Measurements from ENCODE around the gene STAP1. TPM values are rescaled to one million over a fixed set of nuclear protein-coding genes. Genes with fewer than 3 reads are reported as not detected.
"Not testable (repeated sequence)": the region's sequence is repeated elsewhere in the genome, so short reads cannot be mapped to it uniquely, and the experiment has no call there.

STAP1 gene
- polyA plus RNA-seq, 5 donors: 0.21 to 0.42 (median 0.28) TPM; not detected in 1

DNA sequence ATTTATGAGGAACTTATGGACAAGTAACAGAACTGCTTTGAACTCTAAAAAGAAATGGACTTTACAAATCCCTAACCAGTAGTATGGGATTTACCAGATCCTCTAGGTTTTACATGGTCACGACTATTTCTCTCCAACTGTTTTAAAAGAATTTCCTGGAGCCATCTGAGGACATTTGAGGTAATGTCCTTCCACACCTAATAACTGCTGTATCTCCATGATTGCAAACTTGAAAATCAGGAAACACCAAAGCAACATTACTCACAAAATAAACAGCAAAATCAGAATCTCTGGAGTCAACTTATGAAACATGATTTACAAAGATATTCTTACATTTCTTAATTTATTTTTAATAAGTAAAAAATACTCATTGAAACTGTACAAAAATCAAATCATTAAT, 58.0 kb downstream of the STAP1 start:
- no peak for DNase-seq

DNA sequence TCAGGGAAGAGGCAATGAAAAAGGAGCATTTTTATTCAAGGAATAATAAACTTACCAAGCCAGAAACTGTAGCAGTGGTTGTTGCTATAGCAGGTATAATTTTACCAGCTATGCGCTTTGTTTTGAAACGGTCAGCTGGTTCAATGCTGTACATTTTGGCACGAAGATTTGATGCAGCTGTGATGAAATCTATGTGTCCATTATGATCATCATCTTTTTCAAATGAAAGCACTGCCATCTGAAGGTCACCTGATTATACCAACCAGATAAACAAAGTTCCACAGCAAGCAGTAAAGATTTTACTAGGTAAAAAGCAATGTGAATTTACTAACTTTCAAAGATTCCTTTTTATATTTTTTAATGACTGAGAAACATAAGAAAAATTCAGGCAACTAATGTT, 66.4 kb downstream of the STAP1 start:
- DNase-seq: no peak

DNA sequence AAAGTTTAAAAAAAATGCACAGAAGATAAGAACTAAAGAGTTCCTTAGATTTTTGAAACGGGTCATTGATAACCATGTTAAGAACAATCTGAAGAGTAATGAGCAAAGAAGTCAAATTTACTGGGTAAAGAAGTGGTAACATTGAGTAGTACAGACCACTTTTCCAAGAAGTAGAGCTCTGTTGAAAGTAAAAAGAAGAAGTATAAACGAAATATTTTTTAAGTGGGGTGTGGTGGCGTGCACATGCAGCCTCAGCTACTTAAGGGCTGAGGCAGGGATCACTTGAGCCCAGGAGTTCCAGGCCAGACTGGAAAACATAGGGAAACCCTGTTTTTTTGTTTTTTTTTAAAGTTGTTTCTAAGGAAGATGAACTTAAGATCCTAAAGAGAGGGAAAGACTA, 74.0 kb downstream of the STAP1 start:
- no peak for DNase-seq

DNA sequence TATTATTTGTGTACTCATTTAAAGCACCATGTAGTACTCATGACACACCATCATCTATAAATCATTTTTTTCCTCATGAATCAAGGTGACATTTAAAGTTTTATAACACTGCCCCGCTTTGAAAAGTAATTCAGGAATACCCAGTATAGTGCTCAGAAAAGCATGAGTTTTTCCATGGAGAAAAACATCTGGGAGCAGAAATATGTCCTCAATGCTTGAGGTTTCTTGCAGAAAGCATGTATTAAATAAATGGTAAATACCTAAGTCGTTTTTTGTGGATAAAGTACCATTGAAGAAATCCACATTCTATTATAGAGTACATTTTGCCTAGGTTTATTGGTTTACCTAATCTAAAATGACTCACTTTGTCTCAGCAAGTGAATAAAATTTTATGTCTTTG, 76.2 kb downstream of the STAP1 start:
- DNase-seq: no peak

DNA sequence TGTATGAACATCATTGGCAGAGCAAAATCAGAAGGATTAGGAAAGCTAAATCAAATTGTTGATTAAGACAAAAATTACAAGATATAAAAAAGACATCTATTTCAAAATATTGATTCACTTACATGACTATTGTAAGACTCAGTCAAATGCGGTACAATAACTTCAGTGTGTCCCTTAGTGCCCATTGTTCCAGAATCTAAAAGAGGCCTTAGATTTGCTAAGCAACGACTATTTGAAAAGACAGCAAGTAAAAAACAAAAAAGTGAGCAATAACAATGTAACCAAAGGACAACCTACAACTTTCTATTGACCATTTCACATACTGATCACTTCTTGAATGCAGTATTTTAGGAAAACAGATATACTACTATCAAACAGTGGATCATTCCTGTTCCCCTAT, 76.8 kb downstream of the STAP1 start:
- no peak for DNase-seq

DNA sequence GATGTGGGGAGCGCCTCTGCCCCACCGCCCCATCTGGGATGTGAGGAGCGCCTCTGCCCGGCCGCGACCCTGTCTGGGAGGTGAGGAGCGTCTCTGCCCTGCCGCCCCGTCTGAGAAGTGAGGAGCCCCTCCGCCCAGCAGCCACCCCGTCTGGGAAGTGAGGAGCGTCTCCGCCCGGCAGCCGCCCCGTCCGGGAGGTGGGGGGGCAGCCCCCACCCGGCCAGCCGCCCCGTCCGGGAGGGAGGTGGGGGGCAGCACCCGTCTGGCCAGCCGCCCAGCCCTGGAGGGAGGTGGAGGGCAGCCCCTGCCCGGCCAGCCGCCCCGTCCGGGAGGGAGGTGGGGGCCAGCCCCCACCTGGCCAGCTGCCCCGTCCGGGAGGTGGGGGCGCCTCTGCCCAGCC, 78.5 kb downstream of the STAP1 start:
- DNase-seq: not testable (repeated sequence)

DNA sequence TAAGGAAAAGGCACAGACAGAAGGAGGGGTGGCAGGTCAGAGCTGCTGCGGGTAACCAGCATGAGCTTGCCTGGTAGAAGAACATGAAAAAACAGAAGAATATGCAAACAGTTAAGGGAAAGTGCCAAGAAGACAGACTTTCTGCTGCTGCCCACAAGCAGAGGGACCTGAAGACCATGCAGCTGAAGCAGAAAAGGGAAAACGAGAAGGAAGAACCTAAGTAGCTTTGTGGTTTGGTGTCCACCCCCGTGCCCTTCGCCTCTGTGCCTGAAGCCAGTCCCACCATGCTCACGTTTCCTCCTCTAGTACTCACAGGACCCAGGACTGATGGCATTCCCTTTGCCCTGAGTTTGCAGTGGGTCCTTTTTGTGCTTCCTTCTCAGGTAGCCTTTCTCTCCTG, 79.6 kb downstream of the STAP1 start:
- DNase-seq: no peak

DNA sequence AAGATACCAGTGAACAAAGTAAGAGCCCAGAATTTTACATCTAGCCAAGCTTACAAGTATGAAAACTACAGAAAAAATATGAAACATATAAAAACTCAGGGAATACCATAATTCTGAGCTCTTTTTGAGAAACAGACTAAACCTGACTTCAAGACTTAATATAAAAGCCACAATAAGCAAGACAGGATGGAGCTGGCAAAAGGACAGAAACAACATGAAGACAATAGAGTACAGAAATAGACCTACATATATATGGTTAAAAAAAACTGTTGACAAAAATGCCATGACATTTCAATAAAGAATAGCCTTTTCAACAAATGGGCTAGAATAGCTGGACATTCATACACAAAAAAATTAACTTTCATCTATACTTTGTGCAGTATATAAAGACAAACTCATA, 93.0 kb downstream of the STAP1 start:
- no peak for DNase-seq

Other genes with a start within 250 kb of the STAP1 start
- gene CENPC, start 13.2 kb upstream of the STAP1 start, polyA plus RNA-seq (ENCODE audit: insufficient read depth in 1 of 5, insufficient read length in 5 of 5, low replicate concordance in 1 of 5): 10 to 100 TPM; 19.6 to 39.2 (median 37.7) TPM
- 10 to 100 TPM; 39.4 to 84.9 (median 73.0) TPM for gene UBA6, start 142.4 kb downstream of the STAP1 start, polyA plus RNA-seq (ENCODE audit: insufficient read depth in 1 of 5, insufficient read length in 5 of 5, low replicate concordance in 1 of 5)
- under 1 TPM; 0.57 to 0.91 (median 0.76) TPM for gene GNRHR, start 195.7 kb downstream of the STAP1 start, polyA plus RNA-seq (ENCODE audit: insufficient read depth in 1 of 5, insufficient read length in 5 of 5, low replicate concordance in 1 of 5)

Measured in right lung (tissue), 5 donors.